ENCODE measurements around the gene SPEN.
"Not testable (repeated sequence)": the region's sequence is repeated elsewhere in the genome, so short reads cannot be mapped to it uniquely, and the experiment has no call there.

SPEN gene, protein sequence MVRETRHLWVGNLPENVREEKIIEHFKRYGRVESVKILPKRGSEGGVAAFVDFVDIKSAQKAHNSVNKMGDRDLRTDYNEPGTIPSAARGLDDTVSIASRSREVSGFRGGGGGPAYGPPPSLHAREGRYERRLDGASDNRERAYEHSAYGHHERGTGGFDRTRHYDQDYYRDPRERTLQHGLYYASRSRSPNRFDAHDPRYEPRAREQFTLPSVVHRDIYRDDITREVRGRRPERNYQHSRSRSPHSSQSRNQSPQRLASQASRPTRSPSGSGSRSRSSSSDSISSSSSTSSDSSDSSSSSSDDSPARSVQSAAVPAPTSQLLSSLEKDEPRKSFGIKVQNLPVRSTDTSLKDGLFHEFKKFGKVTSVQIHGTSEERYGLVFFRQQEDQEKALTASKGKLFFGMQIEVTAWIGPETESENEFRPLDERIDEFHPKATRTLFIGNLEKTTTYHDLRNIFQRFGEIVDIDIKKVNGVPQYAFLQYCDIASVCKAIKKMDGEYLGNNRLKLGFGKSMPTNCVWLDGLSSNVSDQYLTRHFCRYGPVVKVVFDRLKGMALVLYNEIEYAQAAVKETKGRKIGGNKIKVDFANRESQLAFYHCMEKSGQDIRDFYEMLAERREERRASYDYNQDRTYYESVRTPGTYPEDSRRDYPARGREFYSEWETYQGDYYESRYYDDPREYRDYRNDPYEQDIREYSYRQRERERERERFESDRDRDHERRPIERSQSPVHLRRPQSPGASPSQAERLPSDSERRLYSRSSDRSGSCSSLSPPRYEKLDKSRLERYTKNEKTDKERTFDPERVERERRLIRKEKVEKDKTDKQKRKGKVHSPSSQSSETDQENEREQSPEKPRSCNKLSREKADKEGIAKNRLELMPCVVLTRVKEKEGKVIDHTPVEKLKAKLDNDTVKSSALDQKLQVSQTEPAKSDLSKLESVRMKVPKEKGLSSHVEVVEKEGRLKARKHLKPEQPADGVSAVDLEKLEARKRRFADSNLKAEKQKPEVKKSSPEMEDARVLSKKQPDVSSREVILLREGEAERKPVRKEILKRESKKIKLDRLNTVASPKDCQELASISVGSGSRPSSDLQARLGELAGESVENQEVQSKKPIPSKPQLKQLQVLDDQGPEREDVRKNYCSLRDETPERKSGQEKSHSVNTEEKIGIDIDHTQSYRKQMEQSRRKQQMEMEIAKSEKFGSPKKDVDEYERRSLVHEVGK (N-terminal part only)

DNA sequence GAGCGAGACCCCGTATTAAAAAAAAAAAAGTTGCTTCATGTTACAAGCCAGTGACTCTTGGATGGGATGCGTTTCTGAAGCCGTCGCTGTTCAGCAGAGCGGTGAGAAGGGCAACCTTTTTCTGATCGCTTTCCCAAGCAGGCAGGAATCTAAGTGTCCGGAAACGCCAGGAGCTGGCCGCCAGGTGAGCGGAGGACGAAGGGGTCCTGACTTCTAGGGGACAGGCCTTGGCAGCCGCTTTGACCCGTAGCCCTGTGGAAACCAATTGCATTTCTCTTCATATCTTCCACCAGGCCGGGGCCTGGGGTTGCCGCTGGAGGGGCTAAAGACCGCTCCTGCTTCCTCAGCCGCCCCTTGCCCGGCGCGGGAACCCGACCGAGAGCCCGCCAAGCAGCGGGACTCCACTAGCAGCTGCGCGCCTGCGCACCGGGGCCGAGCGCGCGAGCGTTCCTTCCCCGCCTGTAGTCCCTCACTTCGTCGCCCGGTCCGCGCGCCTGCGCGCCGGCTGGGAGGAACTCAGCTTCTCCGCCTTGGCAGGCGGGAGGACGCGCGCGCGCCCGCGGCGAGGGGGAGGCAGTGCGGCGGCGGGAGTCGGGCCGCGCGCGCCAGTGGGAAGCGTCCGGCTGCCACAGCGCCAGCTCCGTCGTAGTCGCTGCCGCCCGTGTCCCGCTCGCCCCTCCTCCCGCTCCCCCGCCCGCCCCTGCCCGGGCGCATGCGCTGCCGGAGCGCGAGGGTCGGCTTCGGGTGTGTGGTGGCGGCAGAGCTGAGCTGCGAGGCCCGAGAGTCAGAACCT lies at the start of gene SPEN:
SPEN (plus strand) TSS at position 608 of the 793 bp plus-strand sequence. CDS start 361 bp downstream, outside the sequence.
- DNase-seq: peak; percentile 91

GRCh38 chr1:15799004-15799867 lies 48.3 kb upstream of the SPEN start:
- DNase-seq: no peak

DNA sequence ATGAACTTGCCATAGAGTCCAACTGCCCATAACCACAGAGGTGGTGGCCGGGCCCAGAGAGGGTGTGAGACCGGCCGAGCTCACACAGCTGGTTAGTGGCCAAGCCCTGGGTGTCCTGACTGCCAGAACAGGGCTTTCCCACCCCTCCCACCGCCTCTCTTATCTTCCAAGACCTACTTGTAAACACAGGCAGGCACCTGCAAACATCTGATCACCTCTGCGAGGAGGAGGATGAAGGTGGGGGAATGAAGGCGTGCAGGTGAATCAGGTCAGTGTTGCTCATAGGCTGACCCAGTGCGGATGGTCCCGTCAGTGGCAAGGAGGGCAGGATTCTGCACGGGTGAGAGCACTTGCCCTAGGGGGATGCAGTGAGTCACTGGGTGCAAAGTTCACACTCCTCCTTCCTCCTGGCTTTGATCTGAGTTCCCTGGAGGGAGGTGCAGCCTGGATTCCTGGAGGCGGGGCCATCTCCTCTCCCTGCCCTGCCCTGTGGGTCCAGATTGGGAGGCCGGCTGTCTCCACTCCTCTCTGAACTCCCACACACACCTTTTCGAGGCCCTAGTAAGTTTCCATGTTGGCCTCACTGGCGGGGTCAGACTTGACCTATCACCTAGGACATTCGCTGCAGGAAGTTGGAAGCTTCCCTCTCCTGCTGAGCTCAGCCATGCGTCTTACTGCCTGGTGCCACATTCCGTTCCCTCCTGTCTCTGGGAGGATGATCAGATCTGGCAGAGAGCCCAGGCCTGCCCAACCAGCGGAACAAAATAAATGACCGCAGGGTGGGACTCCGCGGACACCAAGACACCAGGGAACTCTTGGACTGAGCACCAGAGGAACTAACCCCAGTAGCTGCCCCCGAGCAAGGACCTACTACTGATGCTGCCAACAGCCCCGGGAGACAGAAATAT lies 47.3 kb upstream of the SPEN start:
- DNase-seq: no peak

DNA sequence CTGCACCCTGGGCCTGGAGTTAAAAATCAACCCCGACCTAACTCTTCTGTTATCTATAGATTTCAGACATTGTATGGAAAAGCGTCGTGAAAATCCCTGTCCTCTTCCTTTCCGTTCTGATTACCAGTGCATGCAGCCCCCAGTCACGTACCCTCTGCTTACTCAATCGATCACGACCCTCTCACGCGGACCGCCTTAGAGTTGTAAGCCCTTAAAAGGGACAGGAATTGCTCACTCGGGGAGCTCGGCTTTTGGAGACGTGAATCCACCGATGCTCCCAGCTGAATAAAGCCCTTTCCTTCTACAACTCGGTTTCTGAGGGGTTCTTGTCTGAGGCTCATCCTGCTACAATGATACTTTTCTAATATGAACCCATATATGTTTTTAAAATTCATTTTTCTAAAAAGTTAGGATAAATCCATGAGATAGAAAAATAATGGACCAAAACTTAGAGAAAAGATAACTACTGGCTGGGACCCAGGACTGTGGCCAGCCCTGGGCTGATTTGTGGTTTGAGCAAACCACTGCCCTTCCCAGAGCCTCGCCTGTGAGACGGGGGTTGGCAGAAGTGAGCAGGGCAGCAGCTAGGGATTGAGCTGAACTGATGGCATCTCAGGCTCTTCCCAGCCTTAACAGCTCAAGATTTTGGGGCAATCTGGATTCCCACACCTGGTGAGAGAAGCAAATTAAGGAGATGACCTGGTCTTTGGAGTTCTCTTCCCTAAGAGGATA lies 45.1 kb upstream of the SPEN start:
- no peak for DNase-seq

GRCh38 chr1:15803380-15803779 lies 44.1 kb upstream of the SPEN start:
- DNase-seq: no peak

DNA sequence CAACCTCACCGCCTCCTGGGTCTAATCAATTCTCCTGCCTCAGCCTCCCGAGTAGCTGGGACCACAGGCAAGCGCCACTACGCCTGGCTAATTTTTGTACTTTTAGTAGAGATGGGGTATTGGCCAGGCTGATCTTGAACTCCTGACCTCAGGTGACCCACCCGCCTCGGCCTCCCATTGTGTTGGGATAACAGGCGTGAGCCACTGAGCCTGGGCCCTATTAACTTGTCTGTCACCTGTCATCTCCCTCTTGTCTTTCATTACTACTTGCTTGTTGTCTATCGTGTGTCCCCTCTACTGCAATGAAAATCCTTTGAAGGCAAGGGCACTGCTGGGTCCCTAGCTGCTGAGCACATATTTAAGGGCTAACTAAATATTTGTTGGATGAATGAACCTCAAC lies 43.4 kb upstream of the SPEN start:
- DNase-seq: no peak

- DNase-seq: no peak
Measured at GRCh38 chr1:15807121-15807520, 40.4 kb upstream of the SPEN start.

- DNase-seq: not testable (repeated sequence)
Measured at GRCh38 chr1:15807549-15807948, 40.0 kb upstream of the SPEN start, which contains the start of gene UQCRHL. Gene UQCRHL, minus strand, starts transcription at chr1:15807649. Its CDS starts 0 bp downstream, at chr1:15807649.

DNA sequence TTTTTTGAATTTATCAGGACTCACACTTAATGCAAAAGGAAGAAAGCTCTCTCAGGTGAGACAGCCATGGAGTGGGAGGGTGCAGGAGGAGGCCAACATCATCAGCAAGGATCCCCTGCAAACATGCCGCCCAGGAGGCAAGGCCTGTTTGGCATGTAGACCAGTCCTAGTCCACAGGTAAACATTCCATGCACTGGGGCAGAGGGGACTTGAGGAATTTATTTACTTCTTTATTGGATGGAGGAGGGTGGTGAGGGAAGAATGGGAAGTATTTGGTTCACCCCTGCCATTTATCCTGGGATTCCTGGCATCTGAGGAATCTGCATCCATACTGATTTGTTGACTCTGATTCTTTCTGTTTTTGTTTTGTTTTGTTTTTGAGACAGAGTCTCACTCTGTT lies 38.6 kb upstream of the SPEN start:
- DNase-seq: no peak

DNA sequence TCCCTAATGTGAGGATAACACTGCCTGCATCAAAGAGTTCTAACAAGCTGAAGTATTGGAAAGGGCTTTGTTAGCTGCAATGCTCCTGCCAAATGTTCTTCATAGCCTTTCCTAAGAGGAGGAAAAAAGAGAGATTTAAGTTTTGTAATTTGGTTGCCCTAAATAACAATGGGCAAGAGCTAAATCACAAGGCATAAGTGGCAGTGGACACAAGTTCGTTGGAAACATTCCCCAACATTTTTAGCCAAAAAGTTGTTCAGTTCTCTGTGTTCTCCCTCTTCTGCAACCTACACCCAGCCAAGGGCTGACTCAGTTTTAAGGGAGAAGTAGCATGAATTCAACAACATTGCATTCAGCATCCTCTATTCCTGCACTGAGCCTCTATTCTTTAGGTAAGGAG lies 37.4 kb upstream of the SPEN start:
- no peak for DNase-seq

DNA sequence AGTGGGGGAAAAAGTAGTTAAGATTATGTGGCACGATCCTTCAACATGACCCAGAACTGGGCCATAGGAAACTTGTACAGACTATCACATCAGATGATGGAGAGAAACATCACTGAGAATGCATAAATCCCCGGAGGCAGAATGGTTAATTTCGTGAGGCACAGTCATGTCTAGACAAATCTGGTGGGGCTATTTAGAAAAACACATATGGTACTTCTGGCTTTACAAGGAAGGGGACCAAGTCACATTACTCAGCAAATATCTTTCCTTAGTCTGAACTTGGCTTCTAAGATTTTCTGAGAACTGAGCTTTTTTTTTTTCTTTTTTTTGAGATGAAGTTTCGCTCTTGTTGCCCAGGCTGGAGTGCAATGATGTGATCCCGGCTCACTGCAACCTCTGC lies 30.8 kb upstream of the SPEN start:
- DNase-seq: no peak

DNA sequence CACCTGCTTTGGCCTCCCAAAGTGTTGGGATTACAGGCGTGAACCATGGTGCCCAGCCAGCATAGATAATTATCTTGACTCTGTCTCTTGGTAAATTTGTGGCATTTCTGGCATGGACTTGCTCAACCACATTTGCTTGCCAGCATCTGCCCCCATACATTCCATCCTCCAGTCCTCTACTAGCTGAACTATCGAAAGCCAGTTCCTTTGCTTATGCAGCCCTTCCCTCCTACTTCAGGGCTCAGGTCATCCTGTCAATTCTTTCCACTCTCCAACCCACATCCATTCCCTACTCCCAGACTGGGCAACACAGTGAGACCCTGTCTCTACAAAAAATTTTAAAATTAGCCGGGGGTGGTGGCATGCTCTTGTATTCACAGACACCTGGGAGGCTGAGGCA lies 27.0 kb upstream of the SPEN start:
- no peak for DNase-seq

GRCh38 chr1:15825800-15826199 lies 21.7 kb upstream of the SPEN start:
- no peak for DNase-seq

DNA sequence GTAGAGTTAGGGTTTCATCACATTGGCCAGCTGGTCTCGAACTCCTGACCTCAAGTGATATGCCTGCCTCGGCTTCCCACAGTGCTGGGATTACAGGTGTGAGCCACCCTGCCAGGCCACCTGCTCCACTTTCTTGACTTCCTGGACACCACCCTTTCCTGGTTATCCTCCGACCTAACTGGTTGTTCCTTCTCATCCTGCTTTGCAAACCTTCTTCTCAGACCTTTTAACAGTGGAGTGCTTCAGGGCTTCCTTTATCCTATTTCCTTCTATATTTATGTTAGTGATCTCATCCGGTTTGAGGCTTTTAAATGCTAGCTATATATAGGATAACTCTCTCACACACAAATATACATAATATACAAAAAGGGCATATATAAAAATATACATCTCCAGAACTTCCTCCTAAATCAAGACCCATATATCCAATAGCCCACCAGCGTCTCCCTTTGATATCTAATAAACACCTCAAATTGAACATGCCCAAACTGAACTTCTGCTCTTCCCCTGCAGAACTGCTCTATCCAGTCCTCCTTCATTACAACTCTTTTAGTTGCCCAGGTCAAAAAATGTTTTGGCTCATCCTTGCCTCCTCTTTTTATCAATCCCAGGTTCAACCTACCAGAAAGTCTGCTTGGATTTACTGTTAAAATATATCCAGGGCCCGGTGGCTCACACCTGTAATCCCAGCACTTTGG lies 20.5 kb upstream of the SPEN start:
- no peak for DNase-seq

DNA sequence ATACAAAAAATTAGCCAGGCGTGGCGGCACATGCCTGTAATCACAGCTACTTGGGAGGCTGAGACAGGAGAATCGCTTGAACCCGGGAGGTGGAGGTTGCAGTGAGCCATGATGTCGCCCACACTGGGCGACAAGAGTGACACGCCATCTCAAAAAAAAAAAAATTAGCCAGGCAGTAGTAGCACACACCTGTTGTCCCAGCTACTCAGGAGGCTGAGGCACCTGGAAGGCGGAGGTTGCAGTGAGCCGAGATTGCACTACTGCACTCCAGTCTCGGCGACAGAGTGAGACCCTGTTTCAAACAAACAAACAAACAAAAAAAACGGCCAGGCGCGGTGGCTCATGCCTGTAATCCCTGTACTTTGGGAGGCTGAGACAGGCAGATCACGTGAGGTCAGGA lies 19.9 kb upstream of the SPEN start:
- DNase-seq: not testable (repeated sequence)

- not testable (repeated sequence) for DNase-seq
Measured at GRCh38 chr1:15828931-15829330, 18.6 kb upstream of the SPEN start.

- DNase-seq: no peak
Measured at GRCh38 chr1:15830258-15830657, 17.2 kb upstream of the SPEN start.

- DNase-seq: no peak
Measured at GRCh38 chr1:15833069-15833679, 14.3 kb upstream of the SPEN start.
